Cardiac fibroblast (primary cell): ENCODE data around the gene THSD4.

Experiments
- DNase-seq, 2 donors: peaks; one replicate each; pipeline versions ENCODE4 v3.0.0 to v3.0.0-alpha.2; 2010; ENCODE audit warnings: low read depth in 2 of 2
- H3K4me3 ChIP-seq, 2 donors: replicated peaks in 1 of 2; 1 replicate in 1 of 2; 2 replicates in 1 of 2; pipeline ENCODE4 v1.5.1; 2011; ENCODE audit warnings: low read depth in 2 of 2, low read length in 2 of 2, mild to moderate bottlenecking in 2 of 2, moderate library complexity in 1 of 2
- CTCF ChIP-seq: IDR thresholded peaks from one replicate; pipeline ENCODE4 v1.5.1; 2011; ENCODE audit warnings: low read depth, mild to moderate bottlenecking, low read length, inconsistent platforms

Gene THSD4

GRCh38 chr15:71341811-71342550 is 226.7 kb downstream of the THSD4 start:
- no peak for TF ChIP-seq CTCF
- no peak overlapping the region for H3K4me3 ChIP-seq
- DNase-seq, result no peak

DNA sequence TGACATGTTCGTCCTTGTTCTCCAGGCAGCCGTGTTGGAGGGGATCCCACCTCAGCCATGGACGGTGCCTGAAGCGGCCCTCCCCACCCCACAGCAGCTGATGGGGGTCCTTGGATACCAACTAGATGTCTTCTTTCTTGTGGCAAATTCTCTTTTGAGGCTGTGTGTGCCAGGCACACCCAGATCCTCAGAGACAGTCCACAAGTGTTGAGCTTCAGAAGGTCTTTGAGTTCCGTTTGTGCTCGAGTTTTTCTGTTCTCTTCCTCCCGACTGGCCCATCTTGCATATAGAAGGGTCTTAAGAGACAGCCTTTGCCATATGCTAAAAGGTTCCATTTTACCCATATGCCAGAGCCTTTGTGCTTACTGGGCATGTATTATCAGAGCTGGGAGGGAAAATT is 227.4 kb downstream of the THSD4 start:
- TF ChIP-seq CTCF, result no peak
- H3K4me3 ChIP-seq, result no peak overlapping the region
- no peak for DNase-seq

- TF ChIP-seq CTCF, result no peak
- no peak for DNase-seq
- H3K4me3 ChIP-seq, result no peak overlapping the region
Observed at GRCh38 chr15:71344316-71344715, 229.0 kb downstream of the THSD4 start.

- no peak for DNase-seq
- H3K4me3 ChIP-seq, result no peak overlapping the region
- TF ChIP-seq CTCF, result no peak
Observed at GRCh38 chr15:71345186-71345585, 229.9 kb downstream of the THSD4 start.

DNA sequence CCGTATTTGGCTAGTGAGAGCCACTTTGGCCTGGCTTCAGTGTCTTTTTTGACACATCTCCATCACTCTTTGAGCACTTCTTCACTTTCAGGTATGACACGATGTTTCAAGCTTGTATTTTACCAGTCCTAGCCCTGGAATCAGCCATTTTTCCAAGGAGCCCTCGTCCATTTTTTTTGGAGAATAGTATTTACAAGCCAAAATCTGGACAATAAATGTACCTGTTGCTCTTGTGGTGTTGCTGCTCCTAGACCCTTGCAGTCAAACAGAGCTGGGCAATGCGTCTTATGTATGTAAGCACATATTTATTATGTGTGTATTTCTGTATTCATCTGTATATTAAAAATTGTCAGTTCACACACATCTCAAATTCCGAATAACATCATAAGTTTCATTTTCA is 231.2 kb downstream of the THSD4 start:
- H3K4me3 ChIP-seq, result no peak overlapping the region
- DNase-seq, result no peak
- no peak for TF ChIP-seq CTCF

DNA sequence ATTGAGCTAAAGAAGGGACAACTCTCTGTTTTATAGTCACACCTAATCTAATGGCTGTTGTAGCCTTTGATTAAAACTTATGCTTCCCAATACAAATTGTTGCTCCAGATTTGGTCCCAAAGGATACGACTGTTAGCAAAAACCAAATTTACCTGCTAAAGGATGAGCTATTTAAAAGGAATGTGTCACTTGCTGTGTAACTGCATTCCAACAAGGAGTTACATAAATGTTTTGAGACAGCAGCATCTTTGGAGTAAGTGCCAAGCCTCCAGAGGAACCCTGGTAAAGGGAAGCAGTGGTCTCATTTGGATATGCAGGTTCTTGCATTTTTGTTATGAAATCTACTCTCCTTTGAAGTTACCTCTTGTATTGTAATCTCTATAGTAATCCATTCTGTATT is 233.3 kb downstream of the THSD4 start:
- DNase-seq, result no peak
- no peak overlapping the region for H3K4me3 ChIP-seq
- TF ChIP-seq CTCF, result no peak

GRCh38 chr15:71349336-71349735 is 234.1 kb downstream of the THSD4 start:
- no peak for TF ChIP-seq CTCF
- H3K4me3 ChIP-seq, result no peak overlapping the region
- no peak for DNase-seq
